ENCODE results near the gene SNX13.

DNA sequence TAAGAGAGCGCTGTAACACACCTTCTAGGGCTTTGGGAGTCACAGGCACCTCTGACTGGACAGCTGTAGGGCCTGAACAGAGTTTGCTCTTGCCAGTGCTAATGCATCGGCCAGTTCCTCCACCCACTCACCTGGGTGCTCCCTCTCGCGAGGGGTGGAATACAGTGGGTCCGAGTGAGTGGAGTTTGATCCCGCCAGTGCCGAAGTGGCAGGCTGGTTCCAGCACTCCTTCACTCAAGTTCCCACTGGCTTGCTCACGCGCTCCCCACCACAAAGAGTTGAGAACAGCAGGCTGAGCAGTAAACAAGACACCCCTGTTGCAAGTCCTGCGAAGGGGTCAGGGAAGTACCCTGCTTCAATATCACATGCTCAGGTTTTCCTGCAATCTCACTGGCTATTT, 91.8 kb downstream of the SNX13 start:
- TF ChIP-seq, protein P1, sequence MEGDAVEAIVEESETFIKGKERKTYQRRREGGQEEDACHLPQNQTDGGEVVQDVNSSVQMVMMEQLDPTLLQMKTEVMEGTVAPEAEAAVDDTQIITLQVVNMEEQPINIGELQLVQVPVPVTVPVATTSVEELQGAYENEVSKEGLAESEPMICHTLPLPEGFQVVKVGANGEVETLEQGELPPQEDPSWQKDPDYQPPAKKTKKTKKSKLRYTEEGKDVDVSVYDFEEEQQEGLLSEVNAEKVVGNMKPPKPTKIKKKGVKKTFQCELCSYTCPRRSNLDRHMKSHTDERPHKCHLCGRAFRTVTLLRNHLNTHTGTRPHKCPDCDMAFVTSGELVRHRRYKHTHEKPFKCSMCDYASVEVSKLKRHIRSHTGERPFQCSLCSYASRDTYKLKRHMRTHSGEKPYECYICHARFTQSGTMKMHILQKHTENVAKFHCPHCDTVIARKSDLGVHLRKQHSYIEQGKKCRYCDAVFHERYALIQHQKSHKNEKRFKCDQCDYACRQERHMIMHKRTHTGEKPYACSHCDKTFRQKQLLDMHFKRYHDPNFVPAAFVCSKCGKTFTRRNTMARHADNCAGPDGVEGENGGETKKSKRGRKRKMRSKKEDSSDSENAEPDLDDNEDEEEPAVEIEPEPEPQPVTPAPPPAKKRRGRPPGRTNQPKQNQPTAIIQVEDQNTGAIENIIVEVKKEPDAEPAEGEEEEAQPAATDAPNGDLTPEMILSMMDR (IDR thresholded peaks at IDR 0.05) = no peak
- TF ChIP-seq POLR2A (IDR thresholded peaks at IDR 0.05) = no peak
